ENCODE data around the gene MEFV.
"Not testable (repeated sequence)": the region's sequence is repeated elsewhere in the genome, so short reads cannot be mapped to it uniquely, and the experiment has no call there.

Gene MEFV

GRCh38 chr16:3270718-3271117 is 14.3 kb upstream of the MEFV start:
- not testable (repeated sequence) for DNase-seq (ENCODE audit: low read depth)

- no peak for DNase-seq (ENCODE audit: low read depth)
These were observed 11.9 kb upstream of the MEFV start for GRCh38 chr16:3268294-3268693.

- DNase-seq (ENCODE audit: low read depth), result peak; percentile 47
These were observed 10.6 kb upstream of the MEFV start for GRCh38 chr16:3266873-3267537.

DNA sequence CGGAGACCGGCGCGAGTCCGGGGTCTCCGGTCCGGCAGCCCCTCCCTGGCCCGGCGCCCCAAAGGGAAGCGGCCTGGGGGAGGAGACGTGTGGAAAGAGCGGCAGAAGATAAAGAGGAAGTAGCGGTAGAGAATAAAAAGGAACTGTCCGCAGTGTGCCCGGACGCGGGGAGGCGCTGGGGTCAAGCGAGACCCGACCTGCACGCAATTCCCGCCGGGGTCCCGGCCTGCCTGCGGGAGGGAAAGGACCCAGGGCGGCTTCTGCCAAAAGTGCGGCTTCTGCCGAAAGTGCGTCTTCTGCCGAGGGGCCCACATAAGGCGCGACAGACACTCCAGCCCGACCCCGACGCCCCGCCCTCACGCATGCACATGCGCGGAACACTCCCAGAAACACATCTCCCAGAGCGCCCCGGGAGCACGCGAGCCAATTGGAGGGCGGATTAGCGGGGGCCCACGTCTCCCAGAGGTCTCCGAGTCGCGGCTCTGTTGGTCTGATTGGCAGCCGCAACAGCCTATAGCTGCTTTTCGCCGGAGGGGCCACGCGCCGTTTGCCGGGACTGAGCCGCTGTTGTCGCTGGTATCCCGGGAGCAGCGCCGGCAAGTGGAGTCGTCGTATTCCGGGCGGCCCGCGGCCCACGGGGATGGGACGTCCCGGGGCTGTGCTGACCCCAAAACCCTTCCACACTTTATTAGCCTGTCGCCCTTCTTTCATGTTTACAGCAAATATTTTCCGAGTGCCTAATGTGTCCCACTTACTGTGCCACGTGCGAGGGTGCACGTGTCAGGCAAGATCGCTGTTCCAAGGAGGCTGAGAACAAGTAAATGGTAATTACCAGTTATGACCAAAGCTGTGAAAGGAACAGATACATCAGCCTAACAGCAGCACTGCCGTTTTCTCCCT is 8.0 kb upstream of the MEFV start:
- DNase-seq (ENCODE audit: low read depth), result peak; percentile 99

DNA sequence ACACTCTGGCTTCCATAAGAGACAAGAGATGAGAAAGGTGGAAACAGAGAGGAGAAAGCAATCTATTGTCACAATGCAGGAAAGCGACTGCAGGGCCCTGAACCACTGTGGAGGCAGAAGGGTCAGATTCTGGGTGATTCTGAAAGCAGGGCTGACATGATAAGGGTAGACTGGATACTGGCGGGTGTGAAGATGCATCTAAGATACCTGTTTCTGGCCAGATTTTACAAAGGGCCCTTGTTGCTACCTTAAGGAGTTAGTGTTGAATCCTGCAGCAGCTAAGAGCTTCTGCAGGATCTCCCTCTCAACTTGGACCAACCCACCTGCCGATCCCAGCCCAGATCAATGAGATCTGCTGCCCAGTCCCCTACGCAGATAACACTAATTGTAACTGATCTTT is 6.1 kb upstream of the MEFV start:
- no peak for DNase-seq (ENCODE audit: low read depth)

GRCh38 chr16:3259836-3260235 is 3.4 kb upstream of the MEFV start:
- no peak for DNase-seq (ENCODE audit: low read depth)

DNA sequence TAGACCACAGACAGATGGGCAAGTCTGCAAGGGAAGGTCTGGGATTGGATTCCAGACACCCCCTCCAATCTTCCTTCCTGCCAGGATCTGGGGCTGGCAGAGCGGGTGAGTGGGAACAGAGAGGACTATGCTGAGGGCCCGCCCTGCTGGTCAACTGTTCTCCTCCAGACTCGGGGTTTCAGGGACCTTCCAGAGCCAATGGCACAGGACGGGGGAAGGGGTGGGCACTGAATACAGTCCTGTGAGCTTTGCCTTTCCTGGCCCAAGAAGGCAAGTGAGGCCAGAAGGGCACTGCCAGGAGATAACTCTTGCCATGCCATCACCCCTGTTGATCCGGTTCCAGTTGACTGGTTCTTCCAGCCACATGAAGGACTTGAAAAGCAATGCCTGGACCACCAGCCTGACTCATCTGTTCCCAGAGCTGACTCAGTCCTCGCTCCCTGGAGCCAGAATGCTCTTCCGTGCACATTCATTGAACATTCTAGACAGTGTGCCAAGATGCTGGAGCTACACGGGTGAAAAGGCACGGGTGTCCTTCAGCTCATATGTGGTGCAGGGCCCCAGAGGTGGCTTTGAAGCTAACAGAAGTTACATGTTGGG is 533 bp upstream of the MEFV start:
- DNase-seq (ENCODE audit: low read depth), result peak; percentile 54

DNA sequence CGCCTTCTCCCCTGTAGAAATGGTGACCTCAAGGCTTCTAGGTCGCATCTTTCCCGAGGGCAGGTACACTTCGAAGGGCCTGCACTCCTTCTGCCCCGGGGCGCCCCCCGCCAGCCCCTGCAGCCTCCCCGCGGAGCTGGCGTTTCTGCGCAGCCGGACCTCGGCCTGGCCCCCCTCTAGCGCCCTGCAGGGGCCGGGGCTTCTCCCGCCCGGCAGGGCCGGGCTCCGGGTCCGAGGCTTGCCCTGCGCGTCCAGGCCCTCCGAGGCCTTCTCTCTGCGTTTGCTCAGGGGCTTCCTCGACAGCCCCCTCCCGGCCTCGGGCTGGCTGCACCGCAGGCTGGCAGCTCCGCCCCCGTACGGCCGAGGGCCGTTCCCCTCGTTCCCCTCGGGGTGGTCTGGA is 2.1 kb downstream of the MEFV start:
- DNase-seq (ENCODE audit: low read depth), result no peak

- no peak for DNase-seq (ENCODE audit: low read depth)
These were observed 3.5 kb downstream of the MEFV start for GRCh38 chr16:3252967-3253366.

DNA sequence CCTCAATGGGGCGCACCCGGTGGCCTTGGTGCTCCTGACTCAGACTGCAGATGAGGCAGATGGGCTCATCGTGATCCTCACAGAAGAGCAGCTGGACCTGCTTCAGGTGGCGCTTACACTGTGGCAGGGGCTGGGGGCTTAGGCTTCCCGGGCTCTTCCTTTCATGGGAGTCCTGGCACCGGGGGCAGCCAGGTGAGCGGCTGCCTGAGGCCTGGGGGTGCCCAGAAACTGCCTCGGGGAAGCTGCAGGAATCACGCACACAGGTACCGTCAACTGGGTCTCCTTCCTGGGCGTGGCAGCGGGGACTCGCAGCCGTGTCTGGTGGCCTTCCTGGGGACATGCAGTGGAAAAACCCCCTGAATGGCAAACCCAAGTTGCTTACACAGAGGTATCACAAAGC is 7.0 kb downstream of the MEFV start:
- no peak for DNase-seq (ENCODE audit: low read depth)

- no peak for DNase-seq (ENCODE audit: low read depth)
These were observed 7.4 kb downstream of the MEFV start for GRCh38 chr16:3249020-3249419.

DNA sequence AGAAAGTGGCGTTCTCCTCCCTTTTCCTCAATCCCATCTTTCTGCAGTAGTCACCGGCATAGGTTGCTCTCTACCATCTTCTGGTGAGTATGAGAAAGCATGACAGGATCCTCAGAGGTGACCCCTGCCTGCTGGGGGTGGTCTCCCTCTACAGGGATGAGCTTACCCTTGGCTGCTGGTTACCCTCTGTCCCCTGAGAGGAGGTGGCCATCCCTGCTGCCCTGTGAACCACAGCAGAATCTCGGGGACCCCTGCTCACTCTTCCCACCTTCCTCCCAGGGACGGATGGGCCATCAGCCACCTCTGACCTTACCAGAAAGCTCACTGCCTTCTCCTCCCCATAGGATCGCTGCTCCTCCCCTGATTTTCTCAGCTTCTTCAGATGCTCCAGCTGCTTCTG is 7.8 kb downstream of the MEFV start:
- DNase-seq (ENCODE audit: low read depth), result no peak

DNA sequence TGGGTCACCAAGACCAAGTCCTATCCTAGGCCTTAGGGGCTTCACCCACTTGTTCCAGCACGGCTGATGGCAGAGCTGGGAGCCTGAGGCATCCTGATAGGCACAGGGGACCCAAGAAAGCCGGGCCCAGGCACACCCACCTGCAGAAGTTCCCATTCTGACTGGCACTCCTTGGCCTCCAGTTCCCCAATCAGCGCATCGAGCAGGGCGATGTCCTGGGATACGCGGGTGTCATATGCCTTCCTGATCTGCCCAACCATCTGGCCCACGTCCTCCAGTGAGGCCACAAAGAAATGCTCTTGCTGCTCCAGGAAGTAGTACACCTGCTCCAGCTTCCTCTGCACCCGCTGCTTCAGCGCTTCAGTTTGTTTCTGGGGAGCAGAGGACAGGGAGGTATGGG is 9.6 kb downstream of the MEFV start:
- DNase-seq (ENCODE audit: low read depth), result no peak

GRCh38 chr16:3246002-3246401 is 10.4 kb downstream of the MEFV start:
- no peak for DNase-seq (ENCODE audit: low read depth)

GRCh38 chr16:3243882-3244281 is 12.6 kb downstream of the MEFV start:
- DNase-seq (ENCODE audit: low read depth), result no peak

GRCh38 chr16:3242709-3243108 is 13.7 kb downstream of the MEFV start:
- DNase-seq (ENCODE audit: low read depth), result no peak

GRCh38 chr16:3241761-3242160 is 14.7 kb downstream of the MEFV start:
- no peak for DNase-seq (ENCODE audit: low read depth)

DNA sequence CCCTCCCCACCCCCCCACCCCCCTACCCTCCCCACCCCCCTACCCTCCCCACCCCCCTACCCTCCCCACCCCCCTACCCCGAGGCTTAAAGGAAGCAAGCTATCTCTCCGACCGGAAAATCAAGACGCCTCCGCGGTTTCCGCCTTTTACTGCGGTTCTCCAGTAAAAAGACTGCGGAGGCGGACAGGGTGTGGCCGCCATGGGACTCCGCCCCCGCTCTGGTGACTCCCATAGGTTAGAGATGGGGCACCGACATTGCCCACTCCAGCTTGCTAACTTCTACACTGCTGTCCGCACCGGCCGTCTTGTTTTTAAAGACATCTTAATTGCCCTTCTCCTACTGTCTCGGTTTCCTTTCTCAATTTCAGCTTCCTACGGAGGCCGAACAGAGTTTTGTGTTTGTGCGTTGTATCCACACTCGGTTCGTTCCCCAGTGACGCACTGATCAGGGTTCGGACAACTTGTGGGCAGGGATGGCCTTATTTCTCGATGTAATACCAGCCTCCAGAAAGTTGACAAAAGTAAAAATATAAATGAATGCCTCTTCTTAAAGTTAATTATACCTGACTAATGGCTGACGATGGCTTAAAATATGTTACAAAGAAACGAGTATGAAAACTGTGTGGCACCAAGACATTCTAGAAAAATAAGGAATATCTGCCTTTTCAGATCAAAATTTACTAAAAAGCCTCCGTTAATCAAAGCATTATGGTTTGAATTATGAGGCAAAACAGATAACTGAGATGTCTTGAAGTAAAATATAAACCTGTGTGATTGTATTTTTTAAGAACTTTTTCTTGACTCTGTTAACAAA is 20.4 kb downstream of the MEFV start:
- DNase-seq (ENCODE audit: low read depth), result no peak

DNA sequence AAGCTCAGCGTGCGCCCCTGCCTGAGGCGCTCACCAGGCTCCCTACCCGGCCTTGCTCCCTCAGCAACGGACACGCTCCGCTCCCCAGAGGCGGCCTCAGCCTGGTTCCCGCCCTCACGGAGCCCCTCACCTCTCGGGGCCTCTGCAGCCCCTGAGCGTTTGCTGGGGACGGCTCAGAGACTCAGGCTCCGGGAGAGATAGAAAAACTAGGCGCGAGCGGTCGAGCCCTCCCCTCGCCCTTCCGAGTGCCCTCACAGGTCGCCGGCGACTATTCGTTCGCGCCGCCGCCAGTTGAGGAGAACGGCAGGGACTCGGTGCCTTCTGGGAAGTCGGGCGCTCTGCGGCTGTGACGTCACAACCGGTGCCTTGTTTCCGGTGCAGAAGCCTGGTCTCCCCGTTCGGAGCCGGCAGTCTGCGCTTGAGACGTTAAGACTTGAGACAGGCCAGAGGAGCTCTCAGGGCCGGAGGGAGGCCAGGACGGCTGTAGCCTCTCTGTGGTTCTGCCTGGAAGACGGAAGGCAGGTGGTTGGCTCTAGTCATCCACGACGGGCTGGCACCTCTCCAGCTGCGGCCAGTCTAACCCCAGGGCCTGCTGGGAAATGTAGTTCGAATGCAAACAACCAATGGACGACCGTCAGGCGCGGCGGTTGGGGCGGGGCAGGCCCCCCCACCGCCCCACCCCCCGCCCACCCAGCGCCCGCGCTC is 21.4 kb downstream of the MEFV start, which contains the start of gene ZNF200:
TSS of gene ZNF200 (minus strand) at position 302 of the 705 bp plus-strand sequence. CDS start 1,403 bp downstream, outside the sequence.
- DNase-seq (ENCODE audit: low read depth), result peak; percentile 97

DNA sequence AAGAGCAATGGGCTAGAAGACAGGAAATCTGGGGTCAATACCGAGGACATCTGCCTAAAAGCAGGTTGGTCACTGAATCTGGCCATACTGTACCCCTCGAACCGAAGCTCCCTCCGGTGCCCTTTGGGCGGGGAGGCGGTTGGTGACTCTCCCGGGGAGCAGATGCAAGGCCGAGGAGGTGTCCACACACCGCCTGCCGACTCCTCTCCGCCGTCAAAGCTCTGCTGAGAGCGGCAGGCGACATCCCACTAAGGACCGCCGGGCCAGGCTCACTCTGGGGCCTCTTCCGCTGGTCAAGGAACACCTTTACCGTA is 21.9 kb downstream of the MEFV start:
- no peak for DNase-seq (ENCODE audit: low read depth)

DNA sequence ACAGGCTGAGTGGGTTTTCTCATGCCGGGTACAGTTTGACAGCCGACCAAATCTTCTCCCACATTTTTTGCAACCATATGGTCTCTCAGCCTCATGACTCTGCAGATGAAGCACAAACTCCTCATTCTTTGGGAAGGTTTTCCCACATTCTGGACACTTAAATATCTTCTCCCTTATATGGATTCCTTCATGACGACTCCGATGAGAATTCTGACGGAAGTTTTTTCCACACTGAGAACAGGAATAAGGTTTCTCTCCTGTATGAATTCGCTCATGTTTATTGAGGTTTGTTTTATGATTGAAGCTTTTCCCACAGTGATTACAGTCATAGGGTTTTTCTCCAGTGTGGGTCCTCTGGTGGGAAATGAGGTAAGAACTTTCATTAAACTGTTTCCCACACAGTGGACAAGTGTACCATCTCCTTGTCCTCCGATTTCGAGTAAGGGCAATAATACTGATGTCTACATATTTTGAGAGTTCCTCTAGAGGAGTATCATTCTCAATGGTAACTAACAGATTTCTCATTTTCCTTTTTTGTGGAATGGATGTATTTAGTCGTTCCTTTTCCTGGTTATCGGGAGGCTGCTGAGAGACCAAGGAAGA is 32.4 kb downstream of the MEFV start:
- DNase-seq (ENCODE audit: low read depth), result no peak

Measured in iris pigment epithelial cell (primary cell).